Activated effector memory CD4-positive, alpha-beta T cell treated with anti-CD3 and anti-CD28 coated beads, Interleukin-2, amount 50 U/mL, for 16 hours (primary cell): ENCODE results near the gene PERM1.

Experiments used
- DNase-seq: peaks from one replicate; pipeline ENCODE4 v3.0.0-alpha.2; 2020

PERM1 gene

GRCh38 chr1:975896-976683, 5.8 kb downstream of the PERM1 start:
- peak; percentile 88 for DNase-seq

GRCh38 chr1:975365-975764, 6.5 kb downstream of the PERM1 start:
- no peak for DNase-seq

GRCh38 chr1:974687-975328, 7.1 kb downstream of the PERM1 start:
- no peak for DNase-seq

GRCh38 chr1:974293-974640, 7.6 kb downstream of the PERM1 start:
- no peak for DNase-seq

GRCh38 chr1:973459-974292, 8.2 kb downstream of the PERM1 start:
- no peak for DNase-seq

GRCh38 chr1:972726-973458, 9.0 kb downstream of the PERM1 start:
- no peak for DNase-seq

GRCh38 chr1:971751-972506, 10.0 kb downstream of the PERM1 start:
- DNase-seq: no peak

GRCh38 chr1:970973-971730, 10.7 kb downstream of the PERM1 start:
- DNase-seq: no peak

GRCh38 chr1:970242-970972, 11.5 kb downstream of the PERM1 start:
- no peak for DNase-seq

GRCh38 chr1:969260-969855, 12.5 kb downstream of the PERM1 start:
- no peak for DNase-seq

- DNase-seq: no peak
Observed at GRCh38 chr1:967466-968343, 14.2 kb downstream of the PERM1 start.

- DNase-seq: peak; percentile 93
Observed at GRCh38 chr1:966704-967300, 15.1 kb downstream of the PERM1 start.

- peak; percentile 70 for DNase-seq
Observed at GRCh38 chr1:966135-966703, 15.7 kb downstream of the PERM1 start, which contains the start of gene PLEKHN1. Gene PLEKHN1 (plus strand): TSS chr1:966482. CDS start chr1:966532, 50 bp downstream.

GRCh38 chr1:965526-966134, 16.3 kb downstream of the PERM1 start:
- no peak for DNase-seq

- DNase-seq: no peak
Observed at GRCh38 chr1:964691-965525, 17.0 kb downstream of the PERM1 start.

GRCh38 chr1:963746-964525, 18.0 kb downstream of the PERM1 start:
- no peak for DNase-seq
